H1 (cell line): ENCODE measurements around the gene THADA. TPM values are rescaled to one million over a fixed set of nuclear protein-coding genes. Genes with fewer than 3 reads are reported as not detected.

Experiments used
- HDAC6 ChIP-seq: IDR thresholded peaks from one replicate; pipeline ENCODE4 v1.7.1; 2012; ENCODE audit warnings: low read depth, mild to moderate bottlenecking, inconsistent platforms, low read length, moderate library complexity
- polyA plus RNA-seq, 7 experiments: library from polyadenylated mRNA; depleted of rRNA in 3 of 7; stranded (reverse) in 5 of 7; unstranded in 2 of 7; fragments of >200 nt in 5 of 7; fragments of 200-250 nt in 2 of 7; gene quantifications; 1 replicate in 5 of 7; 2 replicates in 1 of 7; 4 replicates in 1 of 7; pipeline versions ENCODE4 v1.2.1 to v1.2.3, GENCODE V29; 2011 to 2013; ENCODE audit warnings: missing spikeins in 2 of 7, mixed read lengths in 2 of 7
- total RNA-seq: library from RNA; stranded (reverse); fragmentation: NEBNext Ultra II Directional; extraction: Animal tissue kit (Norgen Biotek cat#: 25700); gene quantifications from 2 replicates; pipeline ENCODE4 v1.2.1, GENCODE V29; 2021

Gene THADA
- total and polyA plus RNA-seq, 2 of the 8 experiments (the other 6 are each of a cell fraction or from before 2014, with no cell fraction given), result 22.4 to 26.8 TPM

DNA sequence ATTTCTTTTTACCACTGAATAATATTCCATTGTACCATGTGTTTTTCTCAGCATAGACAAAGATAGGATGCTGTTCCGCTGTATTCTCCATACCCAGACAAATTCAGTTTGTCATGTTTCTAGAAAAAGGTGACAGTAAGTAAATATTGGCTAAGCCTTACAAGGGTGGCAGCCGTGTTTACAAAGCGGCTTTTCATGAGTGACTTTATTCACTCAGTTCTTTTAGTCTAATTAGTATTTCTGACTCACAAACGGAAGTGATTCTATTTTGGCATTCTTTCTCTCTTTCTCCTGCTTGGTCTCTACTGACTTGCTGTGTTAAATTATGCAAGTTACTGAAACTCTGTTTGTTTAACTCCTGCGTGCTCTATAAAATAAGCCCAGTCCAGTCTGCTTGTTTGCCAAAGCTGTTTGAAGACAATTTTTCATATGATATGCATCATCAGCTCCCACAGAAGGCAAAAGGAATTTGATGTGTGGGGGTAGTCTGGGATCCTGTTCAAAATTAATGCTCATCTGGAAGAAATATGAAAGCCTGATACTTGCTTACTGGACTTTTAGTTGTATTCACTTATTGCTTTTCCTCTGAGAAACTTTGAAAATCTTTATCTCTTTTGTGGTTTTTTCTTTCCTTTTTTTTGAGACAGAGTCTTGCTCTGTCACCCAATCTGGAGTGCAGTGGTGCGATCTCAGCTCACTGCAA is 38.9 kb upstream of the THADA start (continued):
- no peak for TF ChIP-seq HDAC6
